IPS-15b (cell line): ENCODE measurements around the gene DYRK3.
"Not testable (repeated sequence)": the region's sequence is repeated elsewhere in the genome, so short reads cannot be mapped to it uniquely, and the experiment has no call there.

Source experiments
- H3K27me3 ChIP-seq: one replicate; pipeline ENCODE4 v1.6.1; 2013; ENCODE audit warnings: low read length; ENCODE audit not compliant: control insufficient read depth, insufficient read depth
- H3K36me3 ChIP-seq: one replicate; pipeline ENCODE4 v1.6.1; 2013; ENCODE audit warnings: low read length; ENCODE audit not compliant: control insufficient read depth, insufficient read depth
- H3K4me1 ChIP-seq: one replicate; pipeline ENCODE4 v1.6.1; 2013; ENCODE audit warnings: mild to moderate bottlenecking, low read length; ENCODE audit not compliant: control insufficient read depth, insufficient read depth
- H3K4me3 ChIP-seq: one replicate; pipeline ENCODE4 v1.5.1; 2013; ENCODE audit warnings: low read depth, low read length
- H3K9ac ChIP-seq: one replicate; pipeline ENCODE4 v1.6.1; 2013; ENCODE audit warnings: low read depth, mild to moderate bottlenecking, low read length
- H3K9me3 ChIP-seq: one replicate; pipeline ENCODE4 v1.6.1; 2013; ENCODE audit warnings: mild to moderate bottlenecking, low read length; ENCODE audit not compliant: control insufficient read depth, insufficient read depth

The DYRK3 gene

GRCh38 chr1:206596319-206596666 lies 39.0 kb upstream of the DYRK3 start:
- H3K9me3 ChIP-seq: no peaks in the 10 kb centered on the region
- H3K9ac ChIP-seq: no peak overlapping the region
- H3K36me3 ChIP-seq: peaks cover 43% of the 10 kb centered on the region
- H3K4me3 ChIP-seq: no peak overlapping the region
- no peaks in the 10 kb centered on the region for H3K27me3 ChIP-seq
- H3K4me1 ChIP-seq: no peaks in the 10 kb centered on the region

- Histone ChIP-seq H3K9me3 (no peaks in the 10 kb centered on the region), H3K4me1 (no peaks in the 10 kb centered on the region), H3K4me3 (no peak overlapping the region), H3K27me3 (no peaks in the 10 kb centered on the region), H3K9ac (no peak overlapping the region), H3K36me3 (peaks cover 35% of the 10 kb centered on the region)
These were observed 34.8 kb upstream of the DYRK3 start for GRCh38 chr1:206600527-206600926.

- H3K36me3 ChIP-seq: peaks cover 13% of the 10 kb centered on the region
These were observed 30.5 kb upstream of the DYRK3 start for GRCh38 chr1:206604861-206605260.

DNA sequence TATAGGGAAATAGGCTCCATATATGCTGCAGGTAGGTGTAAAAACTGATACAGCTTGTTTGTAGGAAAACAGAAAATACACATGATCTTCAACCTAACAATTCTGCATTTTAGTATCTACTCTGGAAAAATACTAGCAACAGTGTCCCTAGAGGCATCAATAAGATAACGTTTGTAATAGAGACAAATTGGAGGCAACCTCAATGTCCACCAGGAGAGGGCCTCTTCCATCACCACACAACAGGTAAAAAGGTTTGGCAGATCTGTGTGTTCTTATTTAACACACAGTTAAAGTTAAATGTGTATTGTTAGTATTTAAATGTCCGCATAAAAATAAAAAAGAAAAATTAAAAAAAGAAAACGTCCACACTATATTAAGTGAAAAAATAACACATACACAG lies 28.5 kb upstream of the DYRK3 start:
- peaks cover 7% of the 10 kb centered on the region for H3K36me3 ChIP-seq

More at GRCh38 chr1:206604861-206605260, 30.5 kb upstream of the DYRK3 start:
- no peak overlapping the region for H3K9ac ChIP-seq
- no peak overlapping the region for H3K4me3 ChIP-seq
- H3K27me3 ChIP-seq: no peaks in the 10 kb centered on the region
- H3K9me3 ChIP-seq: no peaks in the 10 kb centered on the region
- no peaks in the 10 kb centered on the region for H3K4me1 ChIP-seq

GRCh38 chr1:206608108-206608698 lies 27.1 kb upstream of the DYRK3 start:
- H3K9me3 ChIP-seq: no peaks in the 10 kb centered on the region
- no peaks in the 10 kb centered on the region for H3K27me3 ChIP-seq
- H3K4me3 ChIP-seq: no peak overlapping the region
- no peaks in the 10 kb centered on the region for H3K36me3 ChIP-seq
- peaks cover 4% of the 10 kb centered on the region for H3K4me1 ChIP-seq
- H3K9ac ChIP-seq: no peak overlapping the region

More for the DNA sequence above, 28.5 kb upstream of the DYRK3 start:
- Histone ChIP-seq H3K9ac (no peak overlapping the region), H3K4me3 (no peak overlapping the region), H3K4me1 (peaks cover 4% of the 10 kb centered on the region), H3K9me3 (no peaks in the 10 kb centered on the region), H3K27me3 (no peaks in the 10 kb centered on the region)

GRCh38 chr1:206609229-206609991 lies 25.9 kb upstream of the DYRK3 start:
- no peaks in the 10 kb centered on the region for H3K36me3 ChIP-seq
- H3K9me3 ChIP-seq: no peaks in the 10 kb centered on the region
- no peak overlapping the region for H3K9ac ChIP-seq
- no peaks in the 10 kb centered on the region for H3K27me3 ChIP-seq
- no peak overlapping the region for H3K4me3 ChIP-seq
- peaks cover 4% of the 10 kb centered on the region for H3K4me1 ChIP-seq

DNA sequence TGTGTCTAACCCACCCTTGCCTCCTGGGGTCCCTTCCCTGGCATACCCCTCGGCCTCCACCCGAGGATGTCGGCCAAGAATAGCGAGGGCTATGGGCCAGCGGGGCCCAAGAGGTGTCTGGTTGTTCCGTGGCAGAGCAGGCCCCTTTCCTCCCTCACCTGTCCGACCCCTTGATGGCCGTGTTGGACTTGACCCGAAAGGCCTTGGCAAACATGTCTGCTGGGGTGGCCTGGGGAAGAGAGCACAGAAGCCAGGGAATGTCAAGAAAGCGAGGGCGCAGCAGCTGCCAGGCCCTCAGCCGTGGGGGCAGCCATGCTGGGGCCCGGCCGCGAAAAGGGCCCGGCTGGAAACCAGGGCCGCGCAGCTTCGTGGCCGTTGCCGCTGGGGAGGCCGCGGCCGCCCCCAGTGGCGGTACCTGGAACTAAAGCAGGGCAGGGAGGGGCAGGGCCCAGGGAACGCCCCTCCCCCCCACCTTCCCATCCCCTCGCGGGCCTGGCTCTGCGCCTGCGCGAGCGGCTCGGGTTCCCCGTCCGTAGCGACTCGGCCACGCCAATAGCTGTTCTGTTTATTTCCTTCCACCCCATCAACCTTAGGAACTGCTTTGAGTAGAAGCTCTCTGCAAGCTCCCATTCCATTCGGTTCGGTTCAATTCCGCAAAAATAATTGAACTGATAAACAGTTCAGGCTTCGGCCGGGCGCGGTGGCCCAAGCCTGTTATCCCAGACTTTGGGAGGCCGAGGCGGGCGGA lies 23.0 kb upstream of the DYRK3 start, which contains the start of gene EIF2D:
TSS of gene EIF2D (minus strand) at position 337 of the 748 bp plus-strand sequence. CDS start at position 214, 123 bp downstream.
- peak within 1 kb of the TSS; percentile 98 for H3K4me3 ChIP-seq
- no peaks in the 10 kb centered on the region for H3K27me3 ChIP-seq
- no peaks in the 10 kb centered on the region for H3K36me3 ChIP-seq
- peak within 1 kb of the TSS; percentile 99 for H3K9ac ChIP-seq
- no peaks in the 10 kb centered on the region for H3K9me3 ChIP-seq
- peaks cover 4% of the 10 kb centered on the region for H3K4me1 ChIP-seq

DNA sequence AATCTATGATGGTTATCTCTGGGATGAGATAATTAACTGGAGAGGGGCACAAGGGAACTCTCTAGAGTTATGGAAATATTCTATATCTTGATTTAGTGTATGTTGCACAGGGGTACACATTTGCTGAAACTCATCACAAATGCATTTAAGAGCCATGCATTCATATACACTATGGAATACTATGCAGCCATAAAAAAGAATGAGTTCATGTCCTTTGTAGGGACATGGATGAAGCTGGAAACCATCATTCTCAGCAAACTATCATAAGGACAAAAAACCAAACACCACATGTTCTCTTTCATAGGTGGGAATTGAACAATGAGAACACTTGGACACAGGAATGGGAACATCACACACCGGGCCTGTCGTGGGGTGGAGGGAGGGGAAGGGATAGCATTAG lies 8.9 kb upstream of the DYRK3 start:
- not testable (repeated sequence) for H3K9ac ChIP-seq, H3K4me1 ChIP-seq, H3K27me3 ChIP-seq, H3K36me3 ChIP-seq, H3K9me3 ChIP-seq, H3K4me3 ChIP-seq

DNA sequence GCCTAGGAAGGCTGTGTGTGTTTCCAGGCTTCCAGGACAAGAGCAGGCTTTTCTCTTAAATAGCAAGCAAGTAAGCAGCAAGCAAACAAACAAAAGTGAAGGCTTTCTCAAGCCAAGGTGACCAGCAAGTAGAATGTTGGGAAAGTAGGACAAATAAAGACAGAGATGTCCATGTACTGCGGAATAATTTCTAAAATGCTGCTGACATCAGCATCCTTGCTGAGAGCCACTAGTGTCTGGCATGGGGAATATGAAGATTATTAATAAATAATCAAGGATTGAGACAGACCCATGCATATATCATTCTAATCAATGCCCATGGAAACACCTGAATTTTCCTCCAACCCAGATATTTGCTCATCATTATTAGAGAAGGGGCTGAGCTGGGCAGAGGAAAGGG lies 6.4 kb upstream of the DYRK3 start:
- no peak overlapping the region for H3K4me3 ChIP-seq
- no peaks in the 10 kb centered on the region for H3K36me3 ChIP-seq

DNA sequence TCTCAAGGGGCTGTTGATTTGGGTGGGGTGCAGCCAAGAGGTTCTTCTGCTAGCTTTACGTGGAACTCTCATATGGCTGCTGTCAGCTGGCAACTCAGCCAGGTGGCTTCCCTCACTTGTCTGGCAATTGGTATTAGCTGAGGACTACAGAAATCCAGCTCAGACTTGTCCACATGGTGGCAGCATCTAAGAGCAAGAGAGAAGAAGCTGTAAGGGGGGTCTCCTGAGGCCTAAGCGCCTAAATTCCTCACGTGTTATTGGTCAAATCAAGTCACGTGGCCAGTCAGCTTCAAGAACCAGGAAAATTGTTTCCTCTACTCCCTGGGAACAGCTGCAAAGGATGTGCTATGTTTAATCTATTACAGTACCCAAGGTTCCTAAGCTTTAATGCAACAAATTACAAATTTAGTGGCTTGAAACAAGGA lies 4.2 kb upstream of the DYRK3 start:
- no peaks in the 10 kb centered on the region for H3K9me3 ChIP-seq
- no peak overlapping the region for H3K9ac ChIP-seq
- no peaks in the 10 kb centered on the region for H3K36me3 ChIP-seq
- no peak overlapping the region for H3K4me3 ChIP-seq
- peaks cover 20% of the 10 kb centered on the region for H3K27me3 ChIP-seq
- peaks cover 14% of the 10 kb centered on the region for H3K4me1 ChIP-seq

More for the DNA sequence above, 6.4 kb upstream of the DYRK3 start:
- Histone ChIP-seq H3K27me3 (peaks cover 16% of the 10 kb centered on the region), H3K9ac (no peak overlapping the region), H3K4me1 (peaks cover 8% of the 10 kb centered on the region), H3K9me3 (no peaks in the 10 kb centered on the region)

DNA sequence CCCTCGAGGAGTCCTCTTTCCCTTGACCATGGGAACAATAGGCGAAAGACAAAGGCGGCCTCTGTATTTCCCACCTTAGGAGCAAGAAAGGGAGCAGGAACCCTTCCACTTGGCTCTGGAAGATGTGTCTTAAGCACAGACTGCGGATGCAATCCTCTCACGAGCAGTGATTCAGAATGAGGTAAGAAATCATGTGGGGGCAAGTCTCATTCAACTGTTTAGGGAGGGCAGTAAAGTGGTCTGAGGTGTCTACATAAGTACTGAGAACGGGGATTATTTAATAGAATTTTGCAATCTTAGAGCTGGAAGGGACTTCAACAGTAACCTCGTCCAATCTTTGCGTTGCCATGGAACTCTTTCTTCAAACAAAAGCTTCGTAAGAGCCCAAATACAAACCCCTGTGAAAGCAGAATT lies 1.6 kb upstream of the DYRK3 start:
- no peak overlapping the region for H3K4me3 ChIP-seq
- no peaks in the 10 kb centered on the region for H3K36me3 ChIP-seq
- H3K9ac ChIP-seq: no peak overlapping the region
- peaks cover 19% of the 10 kb centered on the region for H3K4me1 ChIP-seq
- no peaks in the 10 kb centered on the region for H3K9me3 ChIP-seq
- peaks cover 31% of the 10 kb centered on the region for H3K27me3 ChIP-seq
